RWPE1 (cell line): ENCODE measurements around the gene OCIAD2.

Experiments
- CTCF ChIA-PET: fragments of 350-600 bp; sonication (Branson Sonifier 250); formaldehyde crosslinking; extraction: SDS; loops from one replicate; lab custom pipeline; 2021; lab: Yijun Ruan, JAX
- POLR2A ChIA-PET: fragments of 400-600 bp; formaldehyde crosslinking; extraction: SDS; loops from one replicate; lab custom pipeline; 2020; ENCODE audit warnings: antibody characterized with exemption; ENCODE audit not compliant: low non-redundant PET; lab: Yijun Ruan, JAX
- DNase-seq: peaks from one replicate; pipeline ENCODE4 v3.0.0; 2012; ENCODE audit warnings: low spot score
- H3K27ac ChIP-seq: fragments of 450-650 bp; 2 replicates; pipeline ENCODE4 v1.5.1; 2017
- TF ChIP-seq, protein P1 (sequence below): fragments of 450-650 bp; conservative IDR thresholded peaks from 2 replicates; pipeline ENCODE4 v1.5.1; 2017; ENCODE audit warnings: low read depth, mild to moderate bottlenecking

Gene OCIAD2, protein sequence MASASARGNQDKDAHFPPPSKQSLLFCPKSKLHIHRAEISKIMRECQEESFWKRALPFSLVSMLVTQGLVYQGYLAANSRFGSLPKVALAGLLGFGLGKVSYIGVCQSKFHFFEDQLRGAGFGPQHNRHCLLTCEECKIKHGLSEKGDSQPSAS

DNA sequence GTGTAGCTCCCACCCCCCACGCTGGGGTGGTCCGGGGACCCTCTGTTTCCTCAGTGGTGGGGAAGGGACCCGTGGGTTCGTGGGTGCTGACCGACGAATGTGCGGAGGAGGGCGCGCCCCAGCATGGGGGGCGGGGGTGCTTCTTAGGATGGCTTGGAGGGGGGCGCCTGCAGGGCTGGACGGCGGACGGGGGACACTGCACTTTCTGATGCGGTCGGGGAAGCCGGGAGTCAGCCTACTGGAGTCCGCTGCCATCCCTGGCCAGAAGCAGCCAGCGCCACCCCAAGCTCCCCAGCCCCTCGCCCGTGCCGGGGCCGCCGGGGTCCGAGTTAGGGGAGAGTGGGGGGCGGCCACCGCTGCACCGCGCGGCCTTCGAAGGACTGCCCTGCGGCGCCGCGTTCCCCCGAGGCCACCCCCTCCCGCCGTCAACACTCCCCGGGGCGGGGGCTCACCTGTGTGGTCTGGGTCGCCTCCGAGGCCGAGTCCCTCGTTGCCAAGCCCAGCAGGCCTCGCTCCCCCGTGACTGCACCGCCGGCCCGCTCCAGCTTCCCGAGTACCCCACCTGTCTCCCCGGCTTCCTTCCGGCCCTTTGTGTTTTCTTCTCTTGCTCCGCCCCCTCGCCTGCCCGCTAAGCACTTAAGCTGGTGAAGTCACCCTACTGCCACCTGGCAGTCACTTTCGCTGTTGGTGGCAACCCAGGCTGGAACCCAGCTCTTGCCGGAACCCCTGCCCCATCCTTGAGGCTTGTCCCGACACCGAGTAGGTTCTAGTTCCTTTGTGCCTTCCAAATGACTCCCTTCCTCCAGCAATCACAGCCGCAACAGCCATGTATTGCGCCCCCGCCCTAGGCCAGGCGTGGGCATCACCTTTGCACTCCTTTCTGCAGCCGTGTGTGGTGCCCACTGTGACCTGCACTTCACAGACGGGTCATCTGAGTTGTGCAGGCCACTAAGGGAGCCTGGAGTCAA is at the start of gene OCIAD2:
TSS of gene OCIAD2 (minus strand) at position 569 of the 968 bp plus-strand sequence. CDS start 2,225 bp downstream, outside the sequence.
- H3K27ac ChIP-seq = peak within 1 kb of the TSS; percentile 81
- ChIA-PET POLR2A (no interaction called here), CTCF (interaction anchor here (0.9 to 1.3 kb wide), 3 partner anchors 38 to 55 kb away, joined by 3 to 6 read pairs (median 3); no protein-coding TSS in a partner anchor)
- DNase-seq = peak; percentile 56
- TF ChIP-seq, protein P1, sequence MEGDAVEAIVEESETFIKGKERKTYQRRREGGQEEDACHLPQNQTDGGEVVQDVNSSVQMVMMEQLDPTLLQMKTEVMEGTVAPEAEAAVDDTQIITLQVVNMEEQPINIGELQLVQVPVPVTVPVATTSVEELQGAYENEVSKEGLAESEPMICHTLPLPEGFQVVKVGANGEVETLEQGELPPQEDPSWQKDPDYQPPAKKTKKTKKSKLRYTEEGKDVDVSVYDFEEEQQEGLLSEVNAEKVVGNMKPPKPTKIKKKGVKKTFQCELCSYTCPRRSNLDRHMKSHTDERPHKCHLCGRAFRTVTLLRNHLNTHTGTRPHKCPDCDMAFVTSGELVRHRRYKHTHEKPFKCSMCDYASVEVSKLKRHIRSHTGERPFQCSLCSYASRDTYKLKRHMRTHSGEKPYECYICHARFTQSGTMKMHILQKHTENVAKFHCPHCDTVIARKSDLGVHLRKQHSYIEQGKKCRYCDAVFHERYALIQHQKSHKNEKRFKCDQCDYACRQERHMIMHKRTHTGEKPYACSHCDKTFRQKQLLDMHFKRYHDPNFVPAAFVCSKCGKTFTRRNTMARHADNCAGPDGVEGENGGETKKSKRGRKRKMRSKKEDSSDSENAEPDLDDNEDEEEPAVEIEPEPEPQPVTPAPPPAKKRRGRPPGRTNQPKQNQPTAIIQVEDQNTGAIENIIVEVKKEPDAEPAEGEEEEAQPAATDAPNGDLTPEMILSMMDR = no peak

DNA sequence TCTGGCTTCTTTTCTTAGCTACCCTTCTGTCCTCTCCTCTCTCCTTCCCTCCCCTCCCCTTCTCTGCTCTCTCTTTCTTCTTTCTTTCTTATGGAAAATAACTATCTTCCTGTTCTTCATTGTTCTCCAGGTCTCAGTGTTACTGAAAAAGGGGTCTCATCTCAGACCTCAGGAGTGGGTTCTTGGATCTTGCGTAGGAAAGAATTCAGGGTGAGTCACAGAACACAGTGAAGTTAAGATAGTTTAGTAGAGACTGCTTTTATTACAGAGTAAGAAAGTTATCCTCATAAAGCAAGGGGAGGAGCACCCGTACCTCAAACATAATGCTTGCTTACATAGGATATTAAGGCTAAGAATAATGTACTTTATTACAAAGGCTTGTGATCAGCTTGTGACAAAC is 47.7 kb upstream of the OCIAD2 start:
- TF ChIP-seq, protein P1 = no peak
- ChIA-PET POLR2A (no interaction called here), CTCF (interaction anchor here (0.6 to 0.7 kb wide), 2 partner anchors 17 to 49 kb away, joined by 3 to 6 read pairs; no protein-coding TSS in a partner anchor)
- no peak for DNase-seq
- no peak overlapping the region for H3K27ac ChIP-seq

DNA sequence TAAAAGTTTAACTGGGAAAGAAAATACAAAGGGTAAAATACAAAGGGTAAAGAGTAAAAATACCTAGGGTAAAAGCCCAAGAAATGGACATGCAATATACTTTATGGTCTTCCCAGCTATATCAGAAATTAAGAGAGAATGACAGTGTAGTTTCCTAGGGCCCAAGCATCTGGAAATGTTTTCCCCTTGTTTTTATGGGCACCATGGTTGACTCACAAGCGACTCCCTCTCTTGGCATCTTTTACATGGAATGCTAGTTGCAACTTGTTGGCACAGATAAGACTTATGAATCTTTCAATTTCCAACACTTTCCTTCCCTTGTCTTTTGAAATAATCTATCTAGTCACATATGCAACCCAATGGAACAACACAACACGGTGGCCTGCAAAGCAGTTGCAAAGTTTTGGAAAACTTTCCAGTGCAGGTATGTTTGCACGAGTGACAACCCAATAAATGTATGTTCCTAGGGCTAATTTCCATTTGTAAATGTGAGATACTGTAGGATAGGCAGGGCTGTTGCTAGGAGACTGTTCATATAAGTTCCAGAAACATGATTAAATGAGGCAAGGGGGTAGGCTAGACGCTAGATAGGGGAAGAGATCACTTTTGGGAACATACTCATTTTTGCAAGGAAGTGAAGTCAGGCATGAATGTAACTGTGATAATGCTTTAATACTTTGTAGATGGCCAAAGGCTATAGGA is 43.1 kb upstream of the OCIAD2 start:
- DNase-seq = peak; percentile 82
- POLR2A ChIA-PET = no interaction called here
- CTCF ChIA-PET = interaction anchor here (0.8 kb wide), 1 partner anchor 38 kb away, joined by 5 read pairs; no protein-coding TSS in a partner anchor
- TF ChIP-seq, protein P1 = no peak
- H3K27ac ChIP-seq = no peak overlapping the region

DNA sequence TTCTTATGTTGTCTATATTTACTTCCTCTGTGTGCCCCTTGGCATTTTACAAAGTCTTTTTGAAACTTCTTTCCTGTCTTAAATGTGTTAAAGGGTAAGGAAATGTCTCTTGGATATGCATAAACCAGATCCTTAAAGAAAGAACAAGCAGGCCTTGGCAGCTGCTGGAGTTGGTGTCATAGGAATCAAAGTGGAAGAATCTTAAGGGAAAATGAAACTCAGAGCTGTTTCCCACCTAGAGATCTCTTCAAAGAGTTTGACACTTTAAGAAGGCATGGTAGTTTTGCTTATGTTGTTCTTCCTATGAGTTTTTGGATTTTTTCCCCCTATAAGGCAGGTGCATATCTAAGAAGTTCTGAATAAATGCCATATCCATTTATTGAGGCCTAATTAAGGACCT is 42.5 kb upstream of the OCIAD2 start:
- CTCF ChIA-PET = interaction anchor here (0.8 kb wide), 1 partner anchor 37 kb away, joined by 5 read pairs; no protein-coding TSS in a partner anchor
- no peak for DNase-seq
- no peak overlapping the region for H3K27ac ChIP-seq
- TF ChIP-seq, protein P1 = no peak
- POLR2A ChIA-PET = no interaction called here

DNA sequence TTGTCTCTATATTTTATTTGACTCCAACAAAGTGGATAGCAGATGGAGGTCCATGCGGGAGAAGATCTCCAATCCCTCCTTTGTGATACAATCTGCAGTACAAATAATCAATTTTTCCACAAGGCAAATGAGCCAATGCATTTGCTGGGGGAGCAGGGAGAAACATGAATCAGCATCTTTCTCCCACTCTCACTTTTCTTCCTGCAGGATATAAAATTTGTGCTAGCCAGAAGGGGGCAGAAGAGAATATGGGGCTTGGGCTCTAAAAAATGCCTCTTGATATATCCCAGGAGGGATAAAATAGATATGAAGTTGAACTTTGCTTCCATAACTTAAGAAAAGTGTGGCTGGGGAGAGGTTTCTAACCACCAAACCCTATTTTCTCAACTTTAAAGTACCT is 41.2 kb upstream of the OCIAD2 start:
- POLR2A ChIA-PET = no interaction called here
- no peak overlapping the region for H3K27ac ChIP-seq
- CTCF ChIA-PET = no interaction called here

More for the DNA sequence above, 41.2 kb upstream of the OCIAD2 start:
- no peak for DNase-seq
- TF ChIP-seq, protein P1 = no peak
